Testis (tissue), 2 donors: ENCODE results near the gene NT5C1A.

Experiments
- CTCF ChIP-seq, 3 experiments: fragments of 450-650 bp in 2 of 3; fragments of 200-600 bp in 1 of 3; sonication (generic) in 1 of 3; IDR thresholded peaks; one replicate each; pipeline ENCODE4 v1.5.1; 2016 to 2019; ENCODE audit warnings: antibody characterized with exemption in 3 of 3, mild to moderate bottlenecking in 2 of 3, moderate library complexity in 1 of 3
- POLR2A ChIP-seq: fragments of 450-650 bp; IDR thresholded peaks from one replicate; pipeline ENCODE4 v1.6.1; 2017; ENCODE audit warnings: antibody characterized with exemption, mild to moderate bottlenecking, moderate library complexity

- TF ChIP-seq CTCF (IDR thresholded peaks at IDR 0.05) (peak; percentile 86 to 96 (median 86)), POLR2A (no peak)
Measured at GRCh38 chr1:39653546-39654031, 18.3 kb downstream of the NT5C1A start.
